CD14-positive monocyte (primary cell): Measurements from ENCODE around the gene MSI2. TPM values are rescaled to one million over a fixed set of nuclear protein-coding genes. Genes with fewer than 3 reads are reported as not detected.

ENCODE experiments used
- DNase-seq, 3 donors: peaks; one replicate each; pipeline ENCODE4 v3.0.0-alpha.2; 2011 to 2022
- H2AFZ ChIP-seq: 2 replicates; pipeline ENCODE4 v1.6.0; 2012; ENCODE audit warnings: mild to moderate bottlenecking, low read depth, low read length, inconsistent platforms; ENCODE audit not compliant: insufficient read depth, poor library complexity, severe bottlenecking
- H3K27ac ChIP-seq, 2 donors: 1 replicate in 1 of 2; 2 replicates in 1 of 2; pipeline ENCODE4 v1.5.1; 2012 to 2013; ENCODE audit warnings: low read length in 2 of 2, control low read depth in 1 of 2, inconsistent platforms in 1 of 2, low read depth in 1 of 2, mild to moderate bottlenecking in 1 of 2
- H3K27me3 ChIP-seq, 2 donors: one replicate each; pipeline versions ENCODE4 v1.6.0 to v1.6.1; 2011 to 2013; ENCODE audit warnings: low read length in 2 of 2; ENCODE audit not compliant: control insufficient read depth in 2 of 2, insufficient read depth in 2 of 2
- H3K36me3 ChIP-seq, 2 donors: replicated peaks in 1 of 2; 1 replicate in 1 of 2; 2 replicates in 1 of 2; pipeline versions ENCODE4 v1.5.1 to v1.6.1; 2012 to 2013; ENCODE audit warnings: low read length in 2 of 2, control low read depth in 1 of 2, inconsistent platforms in 1 of 2, mild to moderate bottlenecking in 1 of 2; ENCODE audit not compliant: insufficient read depth in 2 of 2, control insufficient read depth in 1 of 2
- H3K4me1 ChIP-seq, 2 donors: 1 replicate in 1 of 2; 2 replicates in 1 of 2; pipeline versions ENCODE4 v1.5.1 to v1.6.1; 2012 to 2013; ENCODE audit warnings: low read length in 2 of 2, control low read depth in 1 of 2, inconsistent platforms in 1 of 2, mild to moderate bottlenecking in 1 of 2, moderate library complexity in 1 of 2; ENCODE audit not compliant: insufficient read depth in 2 of 2, control insufficient read depth in 1 of 2
- H3K4me2 ChIP-seq: replicated peaks from 2 replicates; pipeline ENCODE3; 2012; ENCODE audit warnings: low read length, moderate library complexity, mild to moderate bottlenecking; ENCODE audit not compliant: poor library complexity, severe bottlenecking; ENCODE audit errors: extremely low read depth
- H3K4me3 ChIP-seq, 3 experiments: fragments of 200-600 bp in 1 of 3; sonication (generic) in 1 of 3; replicated peaks in 1 of 3; 1 replicate in 2 of 3; 2 replicates in 1 of 3; pipeline ENCODE4 v1.5.1; 2011 to 2013; ENCODE audit warnings: low read length in 3 of 3, mild to moderate bottlenecking in 3 of 3, control low read depth in 2 of 3, low read depth in 2 of 3, inconsistent platforms in 1 of 3, moderate library complexity in 1 of 3
- H3K79me2 ChIP-seq: 2 replicates; pipeline ENCODE4 v1.6.0; 2012; ENCODE audit warnings: mild to moderate bottlenecking, control low read depth, inconsistent platforms, low read length, moderate library complexity; ENCODE audit not compliant: insufficient read depth
- H3K9ac ChIP-seq: 2 replicates; pipeline ENCODE4 v1.6.0; 2017; ENCODE audit warnings: low read length, mild to moderate bottlenecking; ENCODE audit not compliant: insufficient read depth, poor library complexity, severe bottlenecking
- H3K9me3 ChIP-seq, 2 donors: replicated peaks in 1 of 2; 1 replicate in 1 of 2; 2 replicates in 1 of 2; pipeline versions ENCODE4 v1.5.1 to v1.6.1; 2012 to 2013; ENCODE audit warnings: low read length in 2 of 2, control low read depth in 1 of 2; ENCODE audit not compliant: control insufficient read depth in 1 of 2, insufficient read depth in 1 of 2
- H4K20me1 ChIP-seq: 2 replicates; pipeline ENCODE4 v1.6.0; 2012; ENCODE audit warnings: mild to moderate bottlenecking, low read length, control low read depth, moderate library complexity; ENCODE audit not compliant: insufficient read depth
- H3K27ac Mint-ChIP-seq, 7 donors: one replicate each; pipeline ENCODE4 v1.8.0; 2020; ENCODE audit warnings: mild to moderate bottlenecking in 7 of 7, mixed read lengths in 7 of 7, moderate library complexity in 6 of 7, inconsistent platforms in 2 of 7
- H3K27me3 Mint-ChIP-seq, 3 donors: one replicate each; pipeline ENCODE4 v1.8.0; 2021 to 2022; ENCODE audit warnings: low read depth in 3 of 3, mild to moderate bottlenecking in 3 of 3, mixed read lengths in 3 of 3, moderate library complexity in 3 of 3, inconsistent platforms in 1 of 3
- H3K36me3 Mint-ChIP-seq, 2 donors: one replicate each; pipeline ENCODE4 v1.8.0; 2020; ENCODE audit warnings: mixed read lengths in 2 of 2, inconsistent platforms in 1 of 2, mild to moderate bottlenecking in 1 of 2
- H3K4me1 Mint-ChIP-seq: one replicate; pipeline ENCODE4 v1.8.0; 2020; ENCODE audit warnings: mild to moderate bottlenecking, mixed read lengths
- H3K4me3 Mint-ChIP-seq, 2 donors: one replicate each; pipeline ENCODE4 v1.8.0; 2020; ENCODE audit warnings: mild to moderate bottlenecking in 2 of 2, mixed read lengths in 2 of 2, moderate library complexity in 1 of 2
- H3K9me3 Mint-ChIP-seq, 7 donors: one replicate each; pipeline ENCODE4 v1.8.0; 2020 to 2022; ENCODE audit warnings: mixed read lengths in 7 of 7, mild to moderate bottlenecking in 6 of 7, moderate library complexity in 6 of 7, inconsistent platforms in 2 of 7
- WGBS: methylation state at CpG from one replicate; pipeline ENCODE4 v1.1.5; 2013; ENCODE audit warnings: missing lambda C conversion rate; ENCODE audit not compliant: insufficient coverage; 5-methylcytosine and 5-hydroxymethylcytosine counted together
- intact Hi-C, 2 donors: fragments of 100-400 bp; cut with micrococcal nuclease; formaldehyde crosslinking; loops; one replicate each; pipeline versions ENCODE4 v1.15.0 to v1.15.1; 2023
- polyA plus RNA-seq, 3 donors: library from polyadenylated mRNA; depleted of rRNA in 1 of 3; unstranded in 2 of 3; stranded (reverse) in 1 of 3; fragments of 300-500 nt in 2 of 3; fragments of >200 nt in 1 of 3; fragmentation: Illumina TruSeq in 2 of 3; gene quantifications; 1 replicate in 2 of 3; 2 replicates in 1 of 3; pipeline ENCODE4 v1.2.3, GENCODE V29; 2012 to 2021
- TF ChIP-seq, protein P1 (sequence below): fragments of 200-600 bp; IDR thresholded peaks from one replicate; pipeline ENCODE4 v1.8.0; 2022; ENCODE audit warnings: antibody characterized with exemption, mild to moderate bottlenecking

MSI2 gene
- polyA plus RNA-seq, 3 donors = 0.20 to 6.6 (median 0.37) TPM

DNA sequence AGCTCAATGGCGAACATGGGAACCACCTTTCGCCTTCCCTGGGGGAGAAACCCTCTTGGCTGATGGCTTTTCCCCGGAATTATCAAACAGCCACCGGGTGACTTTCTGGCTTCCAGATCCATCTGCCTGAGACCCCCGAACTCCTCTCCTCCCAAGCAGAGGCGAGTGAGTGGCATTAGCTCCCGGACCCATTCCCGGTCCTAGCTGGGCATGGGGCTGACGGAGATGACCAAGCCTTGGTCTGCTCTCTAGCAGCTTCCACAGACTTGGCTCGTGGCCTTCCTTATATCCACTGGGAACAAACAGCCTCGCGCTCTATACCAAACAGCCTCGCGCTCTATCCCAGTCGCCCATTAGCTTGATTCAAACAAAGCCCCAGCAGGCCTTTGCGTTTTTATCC is 426.4 kb downstream of the MSI2 start:
- DNase-seq = no peak
- H3K4me1 Mint-ChIP-seq = no peaks in the 10 kb centered on the region
- no peak overlapping the region for H2AFZ ChIP-seq
- peaks cover 0 to 8% of the 10 kb centered on the region in 2 donors for H3K36me3 Mint-ChIP-seq
- H3K4me2 ChIP-seq = no peak overlapping the region
- 100% methylated on average over 13 of the region's 16 CpGs for WGBS
- no peaks in the 10 kb centered on the region for H3K27me3 Mint-ChIP-seq
- no peaks in the 10 kb centered on the region for H4K20me1 ChIP-seq
- no peaks in the 10 kb centered on the region for H3K4me1 ChIP-seq
- intact Hi-C loops = no loop called here
- no peak overlapping the region for H3K4me3 Mint-ChIP-seq
- no peaks in the 10 kb centered on the region for H3K9me3 ChIP-seq
- no peaks in the 10 kb centered on the region for H3K79me2 ChIP-seq
- no peak overlapping the region for H3K27ac ChIP-seq
- no peak overlapping the region for H3K4me3 ChIP-seq
- no peaks in the 10 kb centered on the region for H3K9me3 Mint-ChIP-seq
- H3K27me3 ChIP-seq = no peaks in the 10 kb centered on the region
- H3K9ac ChIP-seq = no peak overlapping the region
- TF ChIP-seq, protein P1, sequence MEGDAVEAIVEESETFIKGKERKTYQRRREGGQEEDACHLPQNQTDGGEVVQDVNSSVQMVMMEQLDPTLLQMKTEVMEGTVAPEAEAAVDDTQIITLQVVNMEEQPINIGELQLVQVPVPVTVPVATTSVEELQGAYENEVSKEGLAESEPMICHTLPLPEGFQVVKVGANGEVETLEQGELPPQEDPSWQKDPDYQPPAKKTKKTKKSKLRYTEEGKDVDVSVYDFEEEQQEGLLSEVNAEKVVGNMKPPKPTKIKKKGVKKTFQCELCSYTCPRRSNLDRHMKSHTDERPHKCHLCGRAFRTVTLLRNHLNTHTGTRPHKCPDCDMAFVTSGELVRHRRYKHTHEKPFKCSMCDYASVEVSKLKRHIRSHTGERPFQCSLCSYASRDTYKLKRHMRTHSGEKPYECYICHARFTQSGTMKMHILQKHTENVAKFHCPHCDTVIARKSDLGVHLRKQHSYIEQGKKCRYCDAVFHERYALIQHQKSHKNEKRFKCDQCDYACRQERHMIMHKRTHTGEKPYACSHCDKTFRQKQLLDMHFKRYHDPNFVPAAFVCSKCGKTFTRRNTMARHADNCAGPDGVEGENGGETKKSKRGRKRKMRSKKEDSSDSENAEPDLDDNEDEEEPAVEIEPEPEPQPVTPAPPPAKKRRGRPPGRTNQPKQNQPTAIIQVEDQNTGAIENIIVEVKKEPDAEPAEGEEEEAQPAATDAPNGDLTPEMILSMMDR = no peak
- H3K27ac Mint-ChIP-seq = no peak overlapping the region
- H3K36me3 ChIP-seq = no peaks in the 10 kb centered on the region

DNA sequence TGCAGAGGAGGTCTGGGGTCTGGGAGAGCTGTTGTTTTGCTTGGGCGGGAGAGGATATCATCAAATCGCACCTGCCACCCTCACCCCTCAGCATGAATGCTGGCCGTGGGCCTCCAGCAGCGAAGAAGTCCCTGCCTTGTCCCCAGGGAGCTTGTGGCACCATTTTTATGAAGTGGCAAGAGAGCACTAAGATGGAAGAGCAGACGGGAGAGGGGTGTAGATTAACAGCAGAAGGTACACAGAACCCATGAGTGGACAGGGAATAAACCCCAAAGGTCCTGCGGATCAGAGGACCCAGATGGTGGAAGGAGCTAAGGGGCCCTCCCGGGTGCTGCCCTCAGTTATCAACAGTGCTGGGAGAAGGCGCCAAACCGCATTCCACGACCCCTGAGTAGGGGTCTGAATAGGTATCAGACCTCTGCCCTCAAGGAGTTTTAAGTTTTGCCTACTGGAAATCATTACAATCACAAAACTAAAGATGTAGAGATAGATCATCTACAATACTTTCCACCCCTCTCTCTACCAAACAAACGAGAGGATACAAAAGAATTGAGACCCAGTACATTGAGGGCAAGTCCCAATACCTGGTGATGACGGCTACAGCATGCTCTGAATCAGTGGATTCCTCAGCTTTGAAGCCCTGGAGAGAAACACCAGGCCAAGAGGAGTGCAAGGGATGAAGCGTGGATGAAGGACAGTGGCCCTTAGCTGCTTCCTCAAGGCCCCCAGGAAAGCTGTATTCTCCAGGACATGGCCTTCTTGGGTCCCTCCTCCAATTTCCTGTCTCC is 428.6 kb downstream of the MSI2 start:
- Histone ChIP-seq H3K4me3 (no peak overlapping the region), H3K27ac (no peak overlapping the region), H4K20me1 (no peaks in the 10 kb centered on the region), H3K4me1 (no peaks in the 10 kb centered on the region), H3K9ac (no peak overlapping the region), H3K4me2 (no peak overlapping the region), H2AFZ (no peak overlapping the region), H3K9me3 (no peaks in the 10 kb centered on the region), H3K36me3 (no peaks in the 10 kb centered on the region), H3K27me3 (no peaks in the 10 kb centered on the region), H3K79me2 (no peaks in the 10 kb centered on the region)
- intact Hi-C loops = no loop called here
- 89% methylated on average over 6 of the region's 13 CpGs for WGBS
- H3K9me3 Mint-ChIP-seq = no peaks in the 10 kb centered on the region
- H3K4me1 Mint-ChIP-seq = no peaks in the 10 kb centered on the region
- H3K27me3 Mint-ChIP-seq = no peaks in the 10 kb centered on the region
- no peak overlapping the region for H3K27ac Mint-ChIP-seq
- no peak for DNase-seq
- peaks cover 0 to 8% of the 10 kb centered on the region in 2 donors for H3K36me3 Mint-ChIP-seq
- TF ChIP-seq, protein P1 = no peak
- H3K4me3 Mint-ChIP-seq = no peak overlapping the region
